ENCODE measurements around the gene PCDHA12.
"Not testable (repeated sequence)": the region's sequence is repeated elsewhere in the genome, so short reads cannot be mapped to it uniquely, and the experiment has no call there.

The PCDHA12 gene

GRCh38 chr5:140875085-140876065 is at the start of gene PCDHA12:
Gene PCDHA12 (plus strand): TSS chr5:140875308. CDS start chr5:140875473, 165 bp downstream.
- no peak for DNase-seq

DNA sequence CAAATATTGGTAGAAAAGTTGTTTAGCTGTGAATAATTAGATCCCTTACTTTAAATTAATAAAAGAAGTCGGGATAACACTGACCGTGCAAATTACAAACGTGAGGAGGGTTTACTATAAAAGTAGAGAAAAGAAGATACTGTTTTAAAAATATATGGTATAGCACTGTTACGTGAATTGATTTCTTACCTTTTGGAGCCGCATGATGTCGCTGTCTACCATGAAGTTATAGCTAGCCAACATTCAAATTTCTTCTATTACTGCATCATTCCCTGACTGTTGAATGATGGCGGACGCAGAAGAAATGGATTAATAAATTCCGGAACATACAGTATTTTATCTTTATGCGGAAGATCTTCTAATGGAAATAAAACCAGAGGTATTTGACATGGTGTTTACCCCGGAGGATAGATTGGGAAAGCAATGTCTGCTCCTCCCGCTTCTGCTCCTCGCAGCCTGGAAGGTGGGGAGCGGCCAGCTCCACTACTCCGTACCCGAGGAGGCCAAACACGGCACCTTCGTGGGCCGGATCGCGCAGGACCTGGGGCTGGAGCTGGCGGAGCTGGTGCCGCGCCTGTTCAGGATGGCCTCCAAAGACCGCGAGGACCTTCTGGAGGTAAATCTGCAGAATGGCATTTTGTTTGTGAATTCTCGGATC is 47.3 kb upstream of the PCDHA12 start, which contains the start of gene PCDHA6:
TSS of gene PCDHA6 (plus strand) at position 257 of the 658 bp plus-strand sequence. CDS start at position 389, 132 bp downstream.
- no peak for DNase-seq

DNA sequence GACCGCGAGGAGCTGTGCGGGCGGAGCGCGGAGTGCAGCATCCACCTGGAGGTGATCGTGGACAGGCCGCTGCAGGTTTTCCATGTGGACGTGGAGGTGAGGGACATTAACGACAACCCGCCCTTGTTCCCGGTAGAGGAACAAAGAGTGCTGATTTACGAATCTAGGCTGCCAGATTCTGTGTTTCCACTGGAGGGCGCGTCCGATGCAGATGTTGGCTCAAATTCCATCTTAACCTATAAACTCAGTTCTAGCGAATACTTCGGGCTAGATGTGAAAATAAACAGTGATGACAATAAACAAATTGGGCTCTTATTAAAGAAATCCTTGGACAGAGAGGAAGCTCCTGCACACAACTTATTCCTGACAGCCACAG is 46.8 kb upstream of the PCDHA12 start:
- DNase-seq: no peak

- DNase-seq: not testable (repeated sequence)
These were observed 45.3 kb upstream of the PCDHA12 start for GRCh38 chr5:140829511-140830501.

DNA sequence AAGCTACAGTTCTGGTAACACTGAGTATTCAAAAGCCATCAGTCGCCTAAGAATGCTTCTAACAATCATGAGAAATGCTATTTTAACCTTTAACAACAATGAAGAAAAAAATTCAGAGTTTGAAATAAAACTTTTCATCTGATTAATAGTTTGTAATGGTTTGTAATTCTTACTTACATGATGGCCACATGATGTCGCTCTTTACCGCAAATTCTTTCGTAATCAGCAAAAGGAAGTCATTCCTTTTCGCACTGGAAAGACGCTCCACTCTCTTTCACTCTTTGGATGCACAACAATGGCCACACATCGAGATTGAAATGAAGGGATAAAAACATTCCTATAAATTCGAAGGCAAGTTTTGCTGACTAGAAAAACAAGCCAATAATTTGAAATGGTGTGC is 41.1 kb upstream of the PCDHA12 start, which contains the start of gene PCDHA7:
TSS of gene PCDHA7 (plus strand) at position 277 of the 400 bp plus-strand sequence. CDS start at position 392, 115 bp downstream.
- no peak for DNase-seq

DNA sequence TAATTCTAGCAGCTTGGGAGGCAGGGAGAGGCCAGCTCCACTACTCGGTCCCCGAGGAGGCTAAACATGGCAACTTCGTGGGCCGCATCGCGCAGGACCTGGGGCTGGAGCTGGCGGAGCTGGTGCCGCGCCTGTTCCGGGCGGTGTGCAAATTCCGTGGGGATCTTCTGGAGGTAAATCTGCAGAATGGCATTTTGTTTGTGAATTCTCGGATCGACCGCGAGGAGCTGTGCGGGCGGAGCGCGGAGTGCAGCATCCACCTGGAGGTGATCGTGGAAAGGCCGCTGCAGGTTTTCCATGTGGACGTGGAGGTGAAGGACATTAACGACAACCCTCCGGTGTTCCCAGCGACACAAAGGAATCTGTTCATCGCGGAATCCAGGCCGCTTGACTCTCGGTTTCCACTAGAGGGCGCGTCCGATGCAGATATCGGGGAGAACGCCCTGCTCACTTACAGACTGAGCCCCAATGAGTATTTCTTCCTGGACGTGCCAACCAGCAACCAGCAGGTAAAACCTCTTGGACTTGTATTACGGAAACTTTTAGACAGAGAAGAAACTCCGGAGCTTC is 40.6 kb upstream of the PCDHA12 start:
- not testable (repeated sequence) for DNase-seq

GRCh38 chr5:140835622-140836510 is 39.2 kb upstream of the PCDHA12 start:
- DNase-seq: no peak

DNA sequence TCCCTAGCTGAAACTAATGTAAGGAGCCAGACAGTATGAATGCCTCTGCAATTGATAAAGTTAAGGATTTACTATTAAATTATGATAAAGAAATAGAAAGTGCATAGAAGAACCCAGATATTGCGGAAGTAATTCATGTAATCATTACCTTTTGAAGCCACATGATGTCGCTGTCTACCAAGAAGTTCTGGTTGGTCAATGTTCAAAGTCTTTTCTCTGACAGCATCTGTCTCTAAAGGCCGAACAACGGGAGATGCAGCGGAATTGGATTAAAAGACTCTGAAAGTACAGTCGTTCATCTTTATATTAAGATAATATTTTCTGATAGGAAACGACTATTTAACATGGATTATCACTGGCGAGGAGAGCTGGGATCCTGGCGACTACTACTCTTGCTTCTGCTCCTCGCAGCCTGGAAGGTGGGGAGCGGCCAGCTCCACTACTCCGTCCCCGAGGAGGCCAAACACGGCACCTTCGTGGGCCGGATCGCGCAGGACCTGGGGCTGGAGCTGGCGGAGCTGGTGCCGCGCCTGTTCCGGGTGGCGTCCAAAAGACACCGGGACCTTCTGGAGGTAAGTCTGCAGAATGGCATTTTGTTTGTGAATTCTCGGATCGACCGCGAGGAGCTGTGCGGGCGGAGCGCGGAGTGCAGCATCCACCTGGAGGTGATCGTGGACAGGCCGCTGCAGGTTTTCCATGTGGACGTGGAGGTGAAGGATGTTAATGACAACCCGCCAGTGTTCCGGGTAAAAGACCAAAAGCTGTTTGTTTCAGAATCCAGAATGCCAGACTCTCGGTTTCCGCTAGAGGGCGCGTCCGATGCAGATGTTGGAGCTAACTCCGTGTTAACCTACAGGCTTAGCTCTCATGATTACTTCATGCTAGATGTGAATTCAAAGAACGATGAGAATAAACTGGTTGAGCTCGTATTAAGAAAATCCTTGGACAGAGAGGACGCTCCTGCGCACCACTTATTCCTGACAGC is 33.8 kb upstream of the PCDHA12 start, which contains the start of gene PCDHA8:
TSS of gene PCDHA8 (plus strand) at position 210 of the 985 bp plus-strand sequence. CDS start at position 345, 135 bp downstream.
- no peak for DNase-seq

- no peak for DNase-seq
These were observed 32.0 kb upstream of the PCDHA12 start for GRCh38 chr5:140842798-140843733.

DNA sequence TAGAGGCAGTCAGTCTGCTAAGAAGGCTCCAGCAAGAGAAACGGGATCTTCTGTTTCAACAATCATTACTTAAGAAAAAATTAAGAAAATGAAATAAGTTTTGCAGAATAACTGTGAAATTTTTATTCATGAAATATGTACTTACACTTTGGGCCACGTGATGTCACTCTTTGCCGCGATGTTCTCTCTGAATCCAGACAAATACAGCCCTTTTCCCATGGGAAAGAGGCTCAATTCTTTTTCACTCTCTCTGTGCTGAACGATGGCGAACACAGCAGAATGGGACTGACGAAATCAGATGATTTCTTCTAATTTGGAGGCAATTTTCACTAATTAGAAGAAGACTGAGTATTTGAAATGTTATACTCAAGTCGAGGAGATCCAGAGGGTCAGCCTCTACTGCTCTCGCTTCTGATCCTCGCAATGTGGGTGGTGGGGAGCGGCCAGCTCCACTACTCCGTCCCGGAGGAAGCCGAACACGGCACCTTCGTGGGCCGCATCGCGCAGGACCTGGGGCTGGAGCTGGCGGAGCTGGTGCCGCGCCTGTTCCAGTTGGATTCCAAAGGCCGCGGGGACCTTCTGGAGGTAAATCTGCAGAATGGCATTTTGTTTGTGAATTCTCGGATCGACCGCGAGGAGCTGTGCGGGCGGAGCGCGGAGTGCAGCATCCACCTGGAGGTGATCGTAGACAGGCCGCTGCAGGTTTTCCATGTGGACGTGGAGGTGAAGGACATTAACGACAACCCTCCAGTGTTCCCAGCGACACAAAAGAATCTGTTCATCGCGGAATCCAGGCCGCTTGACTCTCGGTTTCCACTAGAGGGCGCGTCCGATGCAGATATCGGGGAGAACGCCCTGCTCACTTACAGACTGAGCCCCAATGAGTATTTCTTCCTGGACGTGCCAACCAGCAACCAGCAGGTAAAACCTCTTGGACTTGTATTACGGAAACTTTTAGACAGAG is 26.7 kb upstream of the PCDHA12 start, which contains the start of gene PCDHA9:
TSS of gene PCDHA9 (plus strand) at position 244 of the 964 bp plus-strand sequence. CDS start at position 358, 114 bp downstream.
- not testable (repeated sequence) for DNase-seq

DNA sequence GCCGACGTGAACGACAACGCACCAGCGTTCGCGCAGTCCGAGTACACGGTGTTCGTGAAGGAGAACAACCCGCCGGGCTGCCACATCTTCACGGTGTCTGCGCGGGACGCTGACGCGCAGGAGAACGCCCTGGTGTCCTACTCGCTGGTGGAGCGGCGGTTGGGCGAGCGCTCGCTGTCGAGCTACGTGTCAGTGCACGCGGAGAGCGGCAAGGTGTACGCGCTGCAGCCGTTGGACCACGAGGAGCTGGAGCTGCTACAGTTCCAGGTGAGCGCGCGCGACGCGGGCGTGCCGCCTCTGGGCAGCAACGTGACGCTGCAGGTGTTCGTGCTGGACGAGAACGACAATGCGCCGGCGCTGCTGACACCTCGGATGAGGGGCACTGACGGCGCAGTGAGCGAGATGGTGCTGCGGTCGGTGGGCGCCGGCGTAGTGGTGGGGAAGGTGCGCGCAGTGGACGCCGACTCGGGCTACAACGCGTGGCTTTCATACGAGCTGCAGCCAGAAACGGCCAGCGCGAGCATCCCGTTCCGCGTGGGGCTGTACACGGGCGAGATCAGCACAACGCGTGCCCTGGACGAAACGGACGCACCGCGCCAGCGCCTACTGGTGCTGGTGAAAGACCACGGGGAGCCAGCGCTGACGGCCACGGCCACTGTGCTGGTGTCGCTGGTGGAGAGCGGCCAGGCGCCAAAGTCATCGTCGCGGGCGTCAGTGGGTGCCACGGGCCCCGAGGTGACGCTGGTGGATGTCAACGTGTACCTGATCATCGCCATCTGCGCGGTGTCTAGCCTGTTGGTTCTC is 25.1 kb upstream of the PCDHA12 start:
- not testable (repeated sequence) for DNase-seq

GRCh38 chr5:140855772-140856674 is 19.1 kb upstream of the PCDHA12 start, which contains the start of gene PCDHA10:
Gene PCDHA10 (plus strand): TSS chr5:140855897. CDS start chr5:140856049, 152 bp downstream.
- no peak for DNase-seq

- no peak for DNase-seq
These were observed 17.7 kb upstream of the PCDHA12 start for GRCh38 chr5:140857177-140857986.

DNA sequence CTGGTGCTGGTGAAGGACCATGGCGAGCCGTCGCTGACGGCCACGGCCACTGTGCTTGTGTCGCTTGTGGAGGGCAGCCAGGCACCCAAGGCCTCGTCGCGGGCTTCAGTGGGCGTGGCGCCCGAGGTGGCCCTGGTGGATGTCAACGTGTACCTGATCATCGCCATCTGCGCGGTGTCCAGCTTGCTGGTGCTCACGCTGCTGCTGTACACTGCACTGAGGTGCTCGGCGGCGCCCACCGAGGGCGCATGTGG is 17.2 kb upstream of the PCDHA12 start:
- DNase-seq: no peak

Data from activated CD8-positive, alpha-beta memory T cell treated with anti-CD3 and anti-CD28 coated beads for 24 hours (primary cell).